Panc1 (cell line): ENCODE results near the gene FLVCR2. TPM values are rescaled to one million over a fixed set of nuclear protein-coding genes. Genes with fewer than 3 reads are reported as not detected.
"Not testable (repeated sequence)": the region's sequence is repeated elsewhere in the genome, so short reads cannot be mapped to it uniquely, and the experiment has no call there.

ENCODE experiments used
- ATAC-seq: fragments of 200-7000 bp; cut with Tn5 transposase; 2 replicates; pipeline ENCODE4 v1.9.1; 2020; ENCODE audit warnings: mild to moderate bottlenecking, moderate library complexity
- BruUV-seq: library from RNA; stranded (reverse); fragments of 400-500 nt; replicated peaks from 2 replicates; lab custom pipeline; 2021; lab: Mats Ljungman, UMichigan
- CTCF ChIA-PET: fragments of 300-600 bp; sonication (Branson Sonifier 250); formaldehyde crosslinking; loops from one replicate; lab custom pipeline; 2022; ENCODE audit warnings: antibody characterized with exemption; lab: Charles Lee
- POLR2A ChIA-PET: fragments of 300-600 bp; sonication (Branson Sonifier 250); formaldehyde crosslinking; loops from one replicate; lab custom pipeline; 2022; ENCODE audit warnings: antibody characterized with exemption; lab: Charles Lee
- DNase-seq: peaks from one replicate; pipeline ENCODE4 v3.0.0-alpha.2; 2010; ENCODE audit warnings: low read depth, low spot score
- H3K27ac ChIP-seq: 2 replicates; pipeline ENCODE4 v1.5.1; 2011; ENCODE audit warnings: mild to moderate bottlenecking, low read length, inconsistent platforms
- H3K27me3 ChIP-seq: fragments of 200-500 bp; sonication (Bioruptor generic); 2 replicates; pipeline ENCODE4 v1.6.0; 2014; ENCODE audit warnings: low read length, inconsistent platforms; ENCODE audit not compliant: control insufficient read depth, insufficient read depth
- H3K36me3 ChIP-seq: fragments of 200-500 bp; sonication (Bioruptor generic); 2 replicates; pipeline ENCODE4 v1.5.1; 2014; ENCODE audit warnings: inconsistent platforms, mild to moderate bottlenecking, low read length, moderate library complexity; ENCODE audit not compliant: control insufficient read depth, insufficient read depth
- H3K4me1 ChIP-seq: 2 replicates; pipeline ENCODE4 v1.5.1; 2011; ENCODE audit warnings: inconsistent platforms, mild to moderate bottlenecking, low read length, moderate library complexity; ENCODE audit not compliant: control insufficient read depth, insufficient read depth
- H3K4me3 ChIP-seq, 2 experiments: 2 replicates each; pipeline ENCODE4 v1.5.1; 2011 to 2012; ENCODE audit warnings: low read depth in 2 of 2, low read length in 2 of 2, mild to moderate bottlenecking in 2 of 2, inconsistent platforms in 1 of 2, moderate library complexity in 1 of 2
- H3K9me3 ChIP-seq: fragments of 200-500 bp; sonication (Bioruptor generic); 2 replicates; pipeline ENCODE4 v1.5.1; 2014; ENCODE audit warnings: low read depth, mild to moderate bottlenecking, inconsistent platforms, low read length, moderate library complexity; ENCODE audit not compliant: control insufficient read depth, insufficient read depth
- POLR2AphosphoS5 ChIP-seq: IDR thresholded peaks from 2 replicates; pipeline ENCODE4 v1.6.1; 2012; ENCODE audit warnings: mild to moderate bottlenecking, low read depth, low read length, moderate library complexity
- SIN3A ChIP-seq: IDR thresholded peaks from 2 replicates; pipeline ENCODE4 v1.6.1; 2012; ENCODE audit warnings: low read depth, mild to moderate bottlenecking, low read length, moderate library complexity, borderline replicate concordance; ENCODE audit not compliant: insufficient read depth
- TCF7L2 ChIP-seq: IDR thresholded peaks from 2 replicates; pipeline ENCODE4 v1.6.1; 2011; ENCODE audit warnings: mild to moderate bottlenecking, low read depth, low read length, inconsistent platforms
- in situ Hi-C: cut with HindIII; loops from 2 replicates; pipeline ENCODE4 v1.10.0; 2016; ENCODE audit warnings: low sequenced_read_pairs, low pct_unique_long_range_greater_than_20kb
- intact Hi-C: fragments of 100-400 bp; cut with micrococcal nuclease; formaldehyde crosslinking; loops from one replicate; pipeline ENCODE4 v1.10.0; 2022; ENCODE audit not compliant: unreplicated experiment
- total RNA-seq: library from RNA; stranded (reverse); gene quantifications from one replicate; pipeline ENCODE4 v1.2.1, GENCODE V29; 2021; ENCODE audit not compliant: unreplicated experiment
- TF ChIP-seq, protein P1 (sequence below), 2 experiments: IDR thresholded peaks; 2 replicates each; pipeline ENCODE4 v1.6.1; 2011 to 2012; ENCODE audit warnings: low read depth in 2 of 2, control low read depth in 1 of 2, low read length in 1 of 2, mild to moderate bottlenecking in 1 of 2, moderate library complexity in 1 of 2; ENCODE audit not compliant: insufficient read depth in 1 of 2
- TF ChIP-seq, protein P2 (sequence below): fragments of 450-650 bp; IDR thresholded peaks from 2 replicates; pipeline ENCODE4 v1.5.1; 2017; ENCODE audit warnings: mild to moderate bottlenecking

FLVCR2 gene
- total RNA-seq, 1 experiment from 2014 or later, result 9.7 TPM

DNA sequence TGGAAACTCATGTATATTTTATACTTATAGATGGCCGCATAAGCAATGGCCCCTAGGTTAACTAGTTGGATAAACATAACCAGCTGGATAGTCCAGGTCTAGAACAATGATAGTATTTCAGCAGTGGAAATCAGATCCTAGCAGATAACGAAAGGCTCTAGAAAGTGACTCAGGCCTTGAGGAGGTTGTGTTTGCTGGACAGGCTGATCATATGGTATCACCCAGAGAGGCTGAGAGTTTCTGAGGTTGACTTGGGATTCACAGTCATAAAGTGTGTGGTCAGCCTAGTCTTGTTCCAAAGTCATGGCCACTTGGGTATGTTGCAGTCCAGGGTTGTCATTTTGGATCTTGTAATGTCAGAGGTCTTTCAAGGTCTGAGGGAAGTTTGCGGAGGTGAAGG is 16.8 kb downstream of the FLVCR2 start:
- Histone ChIP-seq H3K4me1 (no peaks in the 10 kb centered on the region), H3K4me3 (no peak overlapping the region), H3K27me3 (no peaks in the 10 kb centered on the region), H3K9me3 (no peaks in the 10 kb centered on the region), H3K27ac (no peak overlapping the region), H3K36me3 (no peaks in the 10 kb centered on the region)
- BruUV-seq, result no TSS peak
- ChIA-PET POLR2A (no interaction called here), CTCF (no interaction called here)
- intact Hi-C loops (no loop called here), in situ Hi-C loops (no loop called here)
- no peak for TF ChIP-seq SIN3A
- TF ChIP-seq, protein P1, sequence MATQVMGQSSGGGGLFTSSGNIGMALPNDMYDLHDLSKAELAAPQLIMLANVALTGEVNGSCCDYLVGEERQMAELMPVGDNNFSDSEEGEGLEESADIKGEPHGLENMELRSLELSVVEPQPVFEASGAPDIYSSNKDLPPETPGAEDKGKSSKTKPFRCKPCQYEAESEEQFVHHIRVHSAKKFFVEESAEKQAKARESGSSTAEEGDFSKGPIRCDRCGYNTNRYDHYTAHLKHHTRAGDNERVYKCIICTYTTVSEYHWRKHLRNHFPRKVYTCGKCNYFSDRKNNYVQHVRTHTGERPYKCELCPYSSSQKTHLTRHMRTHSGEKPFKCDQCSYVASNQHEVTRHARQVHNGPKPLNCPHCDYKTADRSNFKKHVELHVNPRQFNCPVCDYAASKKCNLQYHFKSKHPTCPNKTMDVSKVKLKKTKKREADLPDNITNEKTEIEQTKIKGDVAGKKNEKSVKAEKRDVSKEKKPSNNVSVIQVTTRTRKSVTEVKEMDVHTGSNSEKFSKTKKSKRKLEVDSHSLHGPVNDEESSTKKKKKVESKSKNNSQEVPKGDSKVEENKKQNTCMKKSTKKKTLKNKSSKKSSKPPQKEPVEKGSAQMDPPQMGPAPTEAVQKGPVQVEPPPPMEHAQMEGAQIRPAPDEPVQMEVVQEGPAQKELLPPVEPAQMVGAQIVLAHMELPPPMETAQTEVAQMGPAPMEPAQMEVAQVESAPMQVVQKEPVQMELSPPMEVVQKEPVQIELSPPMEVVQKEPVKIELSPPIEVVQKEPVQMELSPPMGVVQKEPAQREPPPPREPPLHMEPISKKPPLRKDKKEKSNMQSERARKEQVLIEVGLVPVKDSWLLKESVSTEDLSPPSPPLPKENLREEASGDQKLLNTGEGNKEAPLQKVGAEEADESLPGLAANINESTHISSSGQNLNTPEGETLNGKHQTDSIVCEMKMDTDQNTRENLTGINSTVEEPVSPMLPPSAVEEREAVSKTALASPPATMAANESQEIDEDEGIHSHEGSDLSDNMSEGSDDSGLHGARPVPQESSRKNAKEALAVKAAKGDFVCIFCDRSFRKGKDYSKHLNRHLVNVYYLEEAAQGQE (IDR thresholded peaks at IDR 0.05; ENCODE audit: insufficient read depth in 1 of 2, low read depth in 2 of 2, low read length in 1 of 2), result no peak
- no peak for TF ChIP-seq TCF7L2
- TF ChIP-seq, protein P2, sequence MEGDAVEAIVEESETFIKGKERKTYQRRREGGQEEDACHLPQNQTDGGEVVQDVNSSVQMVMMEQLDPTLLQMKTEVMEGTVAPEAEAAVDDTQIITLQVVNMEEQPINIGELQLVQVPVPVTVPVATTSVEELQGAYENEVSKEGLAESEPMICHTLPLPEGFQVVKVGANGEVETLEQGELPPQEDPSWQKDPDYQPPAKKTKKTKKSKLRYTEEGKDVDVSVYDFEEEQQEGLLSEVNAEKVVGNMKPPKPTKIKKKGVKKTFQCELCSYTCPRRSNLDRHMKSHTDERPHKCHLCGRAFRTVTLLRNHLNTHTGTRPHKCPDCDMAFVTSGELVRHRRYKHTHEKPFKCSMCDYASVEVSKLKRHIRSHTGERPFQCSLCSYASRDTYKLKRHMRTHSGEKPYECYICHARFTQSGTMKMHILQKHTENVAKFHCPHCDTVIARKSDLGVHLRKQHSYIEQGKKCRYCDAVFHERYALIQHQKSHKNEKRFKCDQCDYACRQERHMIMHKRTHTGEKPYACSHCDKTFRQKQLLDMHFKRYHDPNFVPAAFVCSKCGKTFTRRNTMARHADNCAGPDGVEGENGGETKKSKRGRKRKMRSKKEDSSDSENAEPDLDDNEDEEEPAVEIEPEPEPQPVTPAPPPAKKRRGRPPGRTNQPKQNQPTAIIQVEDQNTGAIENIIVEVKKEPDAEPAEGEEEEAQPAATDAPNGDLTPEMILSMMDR, result no peak
- TF ChIP-seq POLR2AphosphoS5, result no peak
- no peak for DNase-seq
- ATAC-seq, result no peak

DNA sequence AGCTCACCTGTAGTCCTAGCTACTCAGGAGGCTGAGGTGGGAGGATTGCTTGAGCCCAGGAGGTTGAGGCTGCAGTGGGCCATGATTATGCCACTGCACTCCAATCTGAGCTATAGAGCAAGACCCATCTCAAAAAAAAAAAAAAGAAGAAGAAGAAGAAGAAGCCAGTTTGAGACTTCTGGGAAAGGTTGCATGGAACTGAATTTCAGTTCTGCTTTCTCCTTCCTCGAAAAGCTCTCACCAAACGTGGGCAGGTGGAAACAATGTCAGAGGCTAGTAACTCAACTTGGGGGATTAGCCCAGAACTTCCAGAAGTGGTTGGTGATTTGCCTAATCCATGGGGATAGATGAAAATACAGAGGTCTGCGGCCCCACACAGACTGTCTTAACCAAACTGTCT is 18.7 kb downstream of the FLVCR2 start:
- in situ Hi-C loops, result no loop called here
- Histone ChIP-seq H3K4me3 (no peak overlapping the region), H3K9me3 (no peaks in the 10 kb centered on the region), H3K27me3 (no peaks in the 10 kb centered on the region), H3K4me1 (no peaks in the 10 kb centered on the region), H3K36me3 (no peaks in the 10 kb centered on the region), H3K27ac (no peak overlapping the region)
- ATAC-seq, result no peak
- intact Hi-C loops, result no loop called here
- ChIA-PET POLR2A (no interaction called here), CTCF (no interaction called here)
- BruUV-seq, result no TSS peak
- TF ChIP-seq TCF7L2, result no peak
- TF ChIP-seq, protein P1 (IDR thresholded peaks at IDR 0.05; ENCODE audit: insufficient read depth in 1 of 2, low read depth in 2 of 2, low read length in 1 of 2), result no peak
- no peak for TF ChIP-seq SIN3A
- TF ChIP-seq POLR2AphosphoS5, result no peak
- TF ChIP-seq, protein P2, result no peak
- no peak for DNase-seq

DNA sequence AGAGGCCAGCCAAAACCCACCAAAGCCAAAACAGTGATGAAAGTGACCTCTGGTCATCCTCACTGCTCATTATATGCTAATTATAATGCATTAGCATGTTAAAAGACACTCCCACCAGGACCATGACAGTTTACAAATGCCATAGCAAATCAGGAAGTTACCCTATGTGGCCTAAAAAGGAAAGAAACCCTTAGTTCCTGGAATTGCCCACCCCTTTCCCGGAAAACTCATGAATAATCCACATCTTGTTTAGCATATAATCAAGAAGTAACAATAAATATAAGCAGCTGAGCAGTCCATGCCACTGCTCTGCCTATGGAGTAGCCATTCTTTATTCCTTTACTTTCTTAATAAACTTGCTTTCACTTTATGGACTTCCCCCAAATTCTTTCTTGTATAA is 21.7 kb downstream of the FLVCR2 start:
- H3K27me3 ChIP-seq, intact Hi-C loops, in situ Hi-C loops, H3K36me3 ChIP-seq, ATAC-seq, POLR2A ChIA-PET, DNase-seq, H3K27ac ChIP-seq, H3K4me1 ChIP-seq, H3K9me3 ChIP-seq, H3K4me3 ChIP-seq, BruUV-seq: not testable (repeated sequence)
- CTCF ChIA-PET, result interaction anchor here (0.7 kb wide), 1 partner anchor 167 kb away, joined by 3 read pairs; no protein-coding TSS in a partner anchor

DNA sequence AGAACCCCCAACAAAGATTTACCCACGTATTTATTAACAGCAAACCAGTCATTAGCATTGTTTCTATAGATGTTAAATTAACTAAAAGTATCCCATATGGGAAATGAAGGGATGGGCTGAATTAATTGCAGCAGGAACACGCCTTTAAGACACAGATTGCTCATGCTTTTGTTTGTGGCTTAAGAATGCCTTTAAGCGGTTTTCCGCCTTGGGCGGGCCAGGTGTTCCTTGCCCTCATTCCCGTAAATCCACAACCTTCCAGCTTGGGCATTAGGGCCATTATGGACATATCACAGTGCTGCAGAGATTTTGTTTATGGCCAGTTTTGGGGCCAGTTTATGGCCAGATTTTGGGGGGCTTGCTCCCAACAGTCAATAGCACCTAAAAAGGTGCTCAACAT is 22.6 kb downstream of the FLVCR2 start:
- CTCF ChIA-PET, intact Hi-C loops, ATAC-seq, BruUV-seq, in situ Hi-C loops, H3K27me3 ChIP-seq, H3K9me3 ChIP-seq, DNase-seq, H3K36me3 ChIP-seq, H3K4me1 ChIP-seq, POLR2A ChIA-PET, H3K27ac ChIP-seq, H3K4me3 ChIP-seq: not testable (repeated sequence)
